GM06990 (cell line): Measurements from ENCODE around the gene MRPS27.

Experiments
- DNase-seq: peaks from one replicate; pipeline ENCODE4 v3.0.0-alpha.2; 2011; ENCODE audit not compliant: insufficient read length; ENCODE audit errors: extremely low read depth
- H3K27me3 ChIP-seq: replicated peaks from 2 replicates; pipeline ENCODE4 v1.6.0; 2011; ENCODE audit warnings: low read length; ENCODE audit not compliant: control insufficient read depth, insufficient read depth
- H3K36me3 ChIP-seq: 2 replicates; pipeline ENCODE4 v1.5.1; 2011; ENCODE audit warnings: low read length; ENCODE audit not compliant: control insufficient read depth, insufficient read depth
- H3K4me3 ChIP-seq: replicated peaks from 2 replicates; pipeline ENCODE4 v1.5.1; 2011; ENCODE audit warnings: low read depth, mild to moderate bottlenecking, control low read depth, low read length
- CTCF ChIP-seq: IDR thresholded peaks from 2 replicates; pipeline ENCODE4 v1.5.1; 2011; ENCODE audit warnings: low read length, control low read depth, mild to moderate bottlenecking, inconsistent platforms; ENCODE audit not compliant: insufficient read depth, poor library complexity, severe bottlenecking

The MRPS27 gene

GRCh38 chr5:72364951-72365350, 44.9 kb upstream of the MRPS27 start:
- H3K36me3 ChIP-seq: peaks cover 8% of the 10 kb centered on the region
- H3K4me3 ChIP-seq: no peak overlapping the region
- no peaks in the 10 kb centered on the region for H3K27me3 ChIP-seq
- DNase-seq: no peak
- TF ChIP-seq CTCF: no peak

- DNase-seq: no peak
- no peak for TF ChIP-seq CTCF
- H3K27me3 ChIP-seq: no peaks in the 10 kb centered on the region
- no peak overlapping the region for H3K4me3 ChIP-seq
- peaks cover 9% of the 10 kb centered on the region for H3K36me3 ChIP-seq
Measured at GRCh38 chr5:72364171-72364570, 44.1 kb upstream of the MRPS27 start.

- Histone ChIP-seq H3K36me3 (peaks cover 9% of the 10 kb centered on the region), H3K4me3 (no peak overlapping the region), H3K27me3 (no peaks in the 10 kb centered on the region)
- no peak for TF ChIP-seq CTCF
- DNase-seq: no peak
Measured at GRCh38 chr5:72363166-72363802, 43.2 kb upstream of the MRPS27 start.

- no peak overlapping the region for H3K4me3 ChIP-seq
- no peaks in the 10 kb centered on the region for H3K27me3 ChIP-seq
- H3K36me3 ChIP-seq: peaks cover 7% of the 10 kb centered on the region
- TF ChIP-seq CTCF: no peak
- DNase-seq: no peak
Measured at GRCh38 chr5:72359886-72360285, 39.8 kb upstream of the MRPS27 start.

GRCh38 chr5:72358925-72359324, 38.9 kb upstream of the MRPS27 start:
- no peak for TF ChIP-seq CTCF
- H3K27me3 ChIP-seq: no peaks in the 10 kb centered on the region
- H3K36me3 ChIP-seq: peaks cover 7% of the 10 kb centered on the region

GRCh38 chr5:72356361-72356760, 36.3 kb upstream of the MRPS27 start:
- DNase-seq: no peak
- Histone ChIP-seq H3K36me3 (peaks cover 1% of the 10 kb centered on the region), H3K4me3 (no peak overlapping the region), H3K27me3 (no peaks in the 10 kb centered on the region)
- TF ChIP-seq CTCF: no peak

More at GRCh38 chr5:72358925-72359324, 38.9 kb upstream of the MRPS27 start:
- H3K4me3 ChIP-seq: no peak overlapping the region
- no peak for DNase-seq
